A549 (cell line): ENCODE measurements around the gene RALGDS.

Experiments
- CTCF ChIP-seq: fragments of >200 bp; sonication (Bioruptor Twin); formaldehyde crosslinking; IDR thresholded peaks from 3 replicates; pipeline ENCODE4 v1.5.1; 2016
- ELK1 ChIP-seq: fragments of 150-350 bp; IDR thresholded peaks from 2 replicates; pipeline ENCODE4 v1.6.1; 2014; ENCODE audit warnings: low read depth, mild to moderate bottlenecking, low read length
- EP300 ChIP-seq, 2 experiments: fragments of >200 bp; sonication (Bioruptor Twin); formaldehyde crosslinking; IDR thresholded peaks; 2 replicates in 1 of 2; 3 replicates in 1 of 2; pipeline ENCODE4 v1.6.1; 2016 to 2017
- HOXA7 ChIP-seq: fragments of 250-450 bp; sonication (Bioruptor Pico); IDR thresholded peaks from 2 replicates; pipeline ENCODE4 v1.5.0; 2020; ENCODE audit warnings: mild to moderate bottlenecking, moderate library complexity
- JUN ChIP-seq, 2 experiments: fragments of >200 bp; sonication (Bioruptor Twin); formaldehyde crosslinking; IDR thresholded peaks; 2 replicates in 1 of 2; 3 replicates in 1 of 2; pipeline ENCODE4 v1.6.1; 2016 to 2017
- MAX ChIP-seq: IDR thresholded peaks from 2 replicates; pipeline ENCODE4 v1.6.1; 2012
- PBX3 ChIP-seq: IDR thresholded peaks from 2 replicates; pipeline ENCODE4 v1.6.1; 2012
- POLR2A ChIP-seq: IDR thresholded peaks from 2 replicates; pipeline ENCODE4 v1.6.1; 2012; ENCODE audit warnings: mild to moderate bottlenecking, low read length
- POLR2AphosphoS2 ChIP-seq: conservative IDR thresholded peaks from 2 replicates; pipeline ENCODE4 v1.6.1; 2012; ENCODE audit warnings: low read length, improper control_type of control experiment, inconsistent platforms
- REST ChIP-seq: fragments of 200-600 bp; sonication (generic); IDR thresholded peaks from 2 replicates; pipeline ENCODE4 v1.6.1; 2016; ENCODE audit warnings: antibody characterized with exemption, mild to moderate bottlenecking, moderate library complexity
- RNF2 ChIP-seq: fragments of 200-600 bp; sonication (generic); IDR thresholded peaks from 2 replicates; pipeline ENCODE4 v1.6.1; 2016; ENCODE audit warnings: low read depth, mild to moderate bottlenecking, antibody characterized with exemption, moderate library complexity, borderline replicate concordance
- TP53 ChIP-seq: fragments of 250-450 bp; sonication (Bioruptor Pico); IDR thresholded peaks from 2 replicates; pipeline ENCODE4 v1.5.0; 2021; ENCODE audit warnings: mild to moderate bottlenecking, moderate library complexity

GRCh38 chr9:133050142-133050541 lies 70.9 kb downstream of the RALGDS start:
- TF ChIP-seq POLR2AphosphoS2: no peak
- TF ChIP-seq POLR2A: no peak
- TF ChIP-seq MAX: no peak
- no peak for TF ChIP-seq EP300 (IDR thresholded peaks at IDR 0.05)
- TF ChIP-seq CTCF: no peak
- TF ChIP-seq JUN (IDR thresholded peaks at IDR 0.05): no peak
- TF ChIP-seq TP53: no peak
- no peak for TF ChIP-seq HOXA7
- TF ChIP-seq RNF2: no peak
- TF ChIP-seq PBX3: no peak
- no peak for TF ChIP-seq REST
- no peak for TF ChIP-seq ELK1
